Activated B cell treated with CpG ODN at 0.5 μM for 24 hours (primary cell): ENCODE measurements around the gene SYPL2. TPM values are rescaled to one million over a fixed set of nuclear protein-coding genes. Genes with fewer than 3 reads are reported as not detected.
A peak's percentile ranks its signal among the peaks of the same experiment; 100 is the strongest.

Experiments used
- ATAC-seq: fragments of 200-7000 bp; cut with Tn5 transposase; one replicate; pipeline ENCODE4 v1.10.0; 2021; ENCODE audit warnings: low read depth, mild to moderate bottlenecking, moderate library complexity
- CTCF ChIA-PET: fragments of 350-600 bp; sonication (Branson Sonifier 250); formaldehyde crosslinking; loops from one replicate; lab custom pipeline; 2021; ENCODE audit warnings: antibody characterized with exemption; lab: Charles Lee
- POLR2A ChIA-PET: fragments of 350-600 bp; sonication (Branson Sonifier 250); formaldehyde crosslinking; loops from one replicate; lab custom pipeline; 2021; ENCODE audit warnings: antibody characterized with exemption; lab: Charles Lee
- DNase-seq: peaks from one replicate; pipeline ENCODE4 v3.0.0; 2022
- H3K27ac Mint-ChIP-seq: one replicate; pipeline ENCODE4 v1.8.0; 2020; ENCODE audit warnings: mixed read lengths
- H3K27me3 Mint-ChIP-seq: one replicate; pipeline ENCODE4 v1.8.0; 2021; ENCODE audit warnings: mixed read lengths
- H3K36me3 Mint-ChIP-seq: one replicate; pipeline ENCODE4 v1.8.0; 2021; ENCODE audit warnings: low read depth, mixed read lengths
- H3K4me1 Mint-ChIP-seq: one replicate; pipeline ENCODE4 v1.8.0; 2021; ENCODE audit warnings: mixed read lengths
- H3K4me3 Mint-ChIP-seq: one replicate; pipeline ENCODE4 v1.8.0; 2020; ENCODE audit warnings: mild to moderate bottlenecking, mixed read lengths
- H3K9me3 Mint-ChIP-seq: one replicate; pipeline ENCODE4 v1.8.0; 2020; ENCODE audit warnings: mixed read lengths
- intact Hi-C: fragments of 100-400 bp; cut with micrococcal nuclease; formaldehyde crosslinking; loops from one replicate; pipeline ENCODE4 v1.15.1; 2024
- total RNA-seq: library from RNA; stranded (reverse); gene quantifications from 2 replicates; pipeline ENCODE4 v1.2.3, GENCODE V29; 2022
- TF ChIP-seq, protein P1 (sequence below): fragments of 200-600 bp; IDR thresholded peaks from one replicate; pipeline ENCODE4 v1.8.0; 2022; ENCODE audit warnings: antibody characterized with exemption, mild to moderate bottlenecking

The SYPL2 gene
- total RNA-seq, 1 donor from 2014 or later, result not detected

DNA sequence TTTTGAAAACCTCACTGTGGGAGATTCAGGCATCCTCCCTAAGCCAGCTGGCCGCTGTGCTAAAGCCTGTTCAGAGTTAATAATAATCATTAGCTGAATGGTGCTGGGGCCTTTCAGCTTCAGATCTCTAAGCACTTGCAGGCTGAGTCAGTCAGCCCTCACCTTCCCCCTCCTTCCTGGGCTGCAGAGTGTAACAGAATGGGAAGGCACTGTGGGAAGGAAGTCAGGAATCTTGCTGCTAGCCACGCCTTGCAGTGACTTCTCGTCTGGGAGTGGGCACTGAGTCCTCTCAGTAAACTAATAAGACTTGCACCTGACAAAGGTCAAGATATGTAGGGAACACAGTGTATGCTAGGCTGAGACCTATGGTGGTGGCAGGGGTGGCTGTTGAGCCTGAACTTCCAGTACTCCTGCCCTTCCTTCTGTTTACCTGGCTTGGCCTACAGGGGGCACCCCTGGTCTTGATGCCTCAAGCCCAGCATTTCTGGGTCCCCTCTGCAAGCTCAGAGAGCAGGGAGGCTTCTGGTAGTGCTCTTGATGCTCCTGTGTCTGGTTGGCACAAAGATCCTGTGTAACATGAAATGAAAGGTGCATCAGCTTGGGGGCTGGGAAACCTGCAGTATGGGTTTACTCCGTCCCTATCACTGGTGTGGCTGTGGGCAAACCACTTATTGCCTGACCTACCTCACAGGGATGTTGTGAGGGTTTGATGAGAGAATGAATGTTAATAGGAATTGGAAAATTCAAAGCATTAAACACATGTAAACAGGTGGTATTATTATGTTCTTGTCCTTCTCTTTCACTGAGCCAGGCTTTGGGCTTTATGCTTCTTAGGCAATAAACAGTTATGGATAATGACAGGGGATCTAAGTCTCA is 33.6 kb downstream of the SYPL2 start:
- Mint-ChIP-seq H3K27ac (no peak overlapping the region), H3K4me3 (no peak overlapping the region), H3K4me1 (peaks cover 47% of the 10 kb centered on the region), H3K9me3 (no peaks in the 10 kb centered on the region), H3K36me3 (peaks cover 50% of the 10 kb centered on the region), H3K27me3 (no peaks in the 10 kb centered on the region)
- TF ChIP-seq, protein P1, sequence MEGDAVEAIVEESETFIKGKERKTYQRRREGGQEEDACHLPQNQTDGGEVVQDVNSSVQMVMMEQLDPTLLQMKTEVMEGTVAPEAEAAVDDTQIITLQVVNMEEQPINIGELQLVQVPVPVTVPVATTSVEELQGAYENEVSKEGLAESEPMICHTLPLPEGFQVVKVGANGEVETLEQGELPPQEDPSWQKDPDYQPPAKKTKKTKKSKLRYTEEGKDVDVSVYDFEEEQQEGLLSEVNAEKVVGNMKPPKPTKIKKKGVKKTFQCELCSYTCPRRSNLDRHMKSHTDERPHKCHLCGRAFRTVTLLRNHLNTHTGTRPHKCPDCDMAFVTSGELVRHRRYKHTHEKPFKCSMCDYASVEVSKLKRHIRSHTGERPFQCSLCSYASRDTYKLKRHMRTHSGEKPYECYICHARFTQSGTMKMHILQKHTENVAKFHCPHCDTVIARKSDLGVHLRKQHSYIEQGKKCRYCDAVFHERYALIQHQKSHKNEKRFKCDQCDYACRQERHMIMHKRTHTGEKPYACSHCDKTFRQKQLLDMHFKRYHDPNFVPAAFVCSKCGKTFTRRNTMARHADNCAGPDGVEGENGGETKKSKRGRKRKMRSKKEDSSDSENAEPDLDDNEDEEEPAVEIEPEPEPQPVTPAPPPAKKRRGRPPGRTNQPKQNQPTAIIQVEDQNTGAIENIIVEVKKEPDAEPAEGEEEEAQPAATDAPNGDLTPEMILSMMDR, result no peak
- ATAC-seq, result peak; percentile 52
- ChIA-PET POLR2A (no interaction called here), CTCF (interaction anchor here (1.2 to 23.7 kb wide), 4 partner anchors 9 to 31 kb away, joined by 4 to 375 read pairs (median 7); partner anchors contain the start of gene AMIGO1)
- no peak for DNase-seq
- intact Hi-C loops, result no loop called here

DNA sequence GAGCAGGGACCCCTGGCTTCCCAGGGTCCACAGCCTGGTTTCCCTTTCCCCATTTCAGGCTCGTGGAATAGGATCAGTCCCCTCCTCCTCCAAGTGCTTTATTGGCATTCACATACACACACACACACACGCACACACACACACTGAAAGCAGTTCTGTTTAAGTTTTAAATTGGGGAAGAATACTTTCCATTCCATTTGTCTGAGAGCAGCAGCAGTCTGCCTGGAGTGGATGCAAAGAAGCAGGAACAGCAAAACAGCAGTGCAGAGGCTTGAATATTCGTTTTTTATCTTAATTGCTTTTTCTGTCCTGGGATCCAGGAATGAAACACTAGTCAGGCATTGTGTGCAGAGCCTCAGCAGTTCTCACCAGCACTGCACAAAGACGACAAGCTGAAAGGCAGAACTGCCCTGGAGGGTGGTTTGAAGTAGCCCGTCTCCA is 34.6 kb downstream of the SYPL2 start:
- no peak for DNase-seq
- Mint-ChIP-seq H3K4me3 (no peak overlapping the region), H3K9me3 (no peaks in the 10 kb centered on the region), H3K27me3 (no peaks in the 10 kb centered on the region), H3K4me1 (peaks cover 37% of the 10 kb centered on the region), H3K36me3 (peaks cover 46% of the 10 kb centered on the region), H3K27ac (no peak overlapping the region)
- intact Hi-C loops, result no loop called here
- POLR2A ChIA-PET, result no interaction called here
- CTCF ChIA-PET, result interaction anchor here (1.7 to 23.7 kb wide), 3 partner anchors 9 to 30 kb away, joined by 4 to 375 read pairs (median 8); partner anchors contain the start of gene AMIGO1
- TF ChIP-seq, protein P1, result no peak
- ATAC-seq, result no peak

DNA sequence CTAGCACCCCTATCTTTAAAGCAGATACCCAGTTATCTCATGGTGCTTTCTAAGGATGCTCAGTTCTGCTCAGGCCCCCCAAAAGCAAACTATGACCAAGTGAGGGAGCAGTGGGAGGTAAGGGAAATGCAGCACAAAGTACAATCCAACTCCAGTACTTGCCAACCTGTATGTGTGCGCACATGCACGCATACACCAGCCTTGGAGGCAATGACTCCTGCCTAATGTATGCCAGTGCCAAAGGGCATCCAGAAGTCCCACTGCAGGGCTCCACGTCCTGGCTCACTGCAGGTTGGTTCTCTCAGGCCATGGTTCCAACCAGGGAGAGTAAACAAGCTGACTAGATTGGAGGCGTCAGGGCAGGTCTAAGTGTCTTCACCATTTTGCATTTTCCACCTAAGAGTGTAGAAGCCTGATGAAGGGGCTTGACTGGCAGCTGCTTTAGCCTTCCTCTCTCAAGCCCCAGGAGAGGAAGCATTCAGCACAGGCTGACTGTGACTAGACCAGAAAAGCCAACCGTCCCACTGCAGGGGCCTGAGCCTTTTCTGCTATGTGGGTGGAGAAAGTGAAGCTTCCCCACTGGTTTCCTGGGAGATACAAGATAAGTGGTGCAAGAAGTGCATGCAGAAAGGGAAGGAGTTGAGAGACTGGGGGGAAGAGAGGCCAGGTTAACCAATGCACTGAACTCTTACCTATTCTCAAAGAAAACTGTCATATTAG is 35.5 kb downstream of the SYPL2 start:
- ATAC-seq, result no peak
- ChIA-PET POLR2A (no interaction called here), CTCF (interaction anchor here (1.5 to 23.7 kb wide), 4 partner anchors 8 to 29 kb away, joined by 4 to 375 read pairs (median 6); partner anchors contain the start of gene AMIGO1)
- peaks cover 38% of the 10 kb centered on the region for H3K36me3 Mint-ChIP-seq
- TF ChIP-seq, protein P1, result no peak
- H3K27ac Mint-ChIP-seq, result no peak overlapping the region
- no peak for DNase-seq
- H3K9me3 Mint-ChIP-seq, result no peaks in the 10 kb centered on the region
- peaks cover 29% of the 10 kb centered on the region for H3K4me1 Mint-ChIP-seq
- no peaks in the 10 kb centered on the region for H3K27me3 Mint-ChIP-seq
- intact Hi-C loops, result no loop called here
- no peak overlapping the region for H3K4me3 Mint-ChIP-seq

DNA sequence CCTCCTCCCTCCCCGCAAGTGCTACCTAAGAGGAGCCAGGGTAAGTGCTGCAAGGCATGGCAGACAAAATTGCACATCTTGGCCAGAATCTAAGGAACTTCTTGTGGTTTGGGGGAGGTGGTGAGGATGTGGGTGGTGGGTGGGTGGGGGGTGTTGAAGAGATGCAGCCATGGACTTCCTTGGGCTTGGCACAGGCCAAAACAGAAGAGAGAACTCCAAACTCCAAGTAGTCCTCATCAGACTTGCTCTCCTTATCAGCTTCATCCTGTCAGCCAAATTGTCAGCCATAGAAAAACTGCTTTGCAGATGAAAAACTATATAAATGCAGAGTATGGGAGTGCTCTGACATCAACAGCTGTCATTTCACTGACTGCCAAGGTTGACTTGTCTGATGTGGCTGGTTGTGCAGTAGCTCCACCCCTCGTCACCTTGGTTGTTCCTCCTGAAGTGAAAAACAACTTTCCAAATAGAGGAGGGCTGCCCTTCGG is 36.1 kb downstream of the SYPL2 start:
- DNase-seq, result no peak

More for the DNA sequence above, 36.1 kb downstream of the SYPL2 start:
- ATAC-seq, result peak; percentile 62
- intact Hi-C loops, result no loop called here
- CTCF ChIA-PET, result interaction anchor here (1.5 to 23.7 kb wide), 2 partner anchors 12 to 29 kb away, joined by 4 to 375 read pairs; no protein-coding TSS in a partner anchor
- TF ChIP-seq, protein P1, result no peak
- Mint-ChIP-seq H3K27ac (no peak overlapping the region), H3K9me3 (no peaks in the 10 kb centered on the region), H3K4me3 (no peak overlapping the region), H3K4me1 (peaks cover 29% of the 10 kb centered on the region), H3K36me3 (peaks cover 36% of the 10 kb centered on the region), H3K27me3 (no peaks in the 10 kb centered on the region)
- POLR2A ChIA-PET, result interaction anchor here (1.4 kb wide), 1 partner anchor 8 kb away, joined by 5 read pairs; the partner anchor contains the start of gene CYB561D1
